IMR-90 (cell line): ENCODE data around the gene EML1.

Source experiments
- BHLHE40 ChIP-seq: fragments of 150-350 bp; IDR thresholded peaks from 2 replicates; pipeline ENCODE4 v1.6.1; 2016; ENCODE audit warnings: mild to moderate bottlenecking, low read depth, low read length
- MXI1 ChIP-seq: IDR thresholded peaks from 2 replicates; pipeline ENCODE4 v1.6.1; 2012; ENCODE audit warnings: low read depth, mild to moderate bottlenecking, low read length, moderate library complexity, borderline replicate concordance
- POLR2A ChIP-seq: IDR thresholded peaks from 2 replicates; pipeline ENCODE4 v1.6.1; 2012; ENCODE audit warnings: mild to moderate bottlenecking, low read depth, low read length
- RFX5 ChIP-seq: IDR thresholded peaks from 2 replicates; pipeline ENCODE4 v1.8.0; 2012; ENCODE audit warnings: low read depth, mild to moderate bottlenecking, low read length, moderate library complexity
- SMC3 ChIP-seq: fragments of 150-350 bp; IDR thresholded peaks from 2 replicates; pipeline ENCODE4 v1.6.1; 2016; ENCODE audit warnings: low read depth, mild to moderate bottlenecking, antibody characterized with exemption, low read length, moderate library complexity
- TF ChIP-seq, protein P1 (sequence below): conservative IDR thresholded peaks from 2 replicates; pipeline ENCODE4 v1.5.1; 2012; ENCODE audit warnings: mild to moderate bottlenecking, low read depth, low read length, improper control_type of control experiment

DNA sequence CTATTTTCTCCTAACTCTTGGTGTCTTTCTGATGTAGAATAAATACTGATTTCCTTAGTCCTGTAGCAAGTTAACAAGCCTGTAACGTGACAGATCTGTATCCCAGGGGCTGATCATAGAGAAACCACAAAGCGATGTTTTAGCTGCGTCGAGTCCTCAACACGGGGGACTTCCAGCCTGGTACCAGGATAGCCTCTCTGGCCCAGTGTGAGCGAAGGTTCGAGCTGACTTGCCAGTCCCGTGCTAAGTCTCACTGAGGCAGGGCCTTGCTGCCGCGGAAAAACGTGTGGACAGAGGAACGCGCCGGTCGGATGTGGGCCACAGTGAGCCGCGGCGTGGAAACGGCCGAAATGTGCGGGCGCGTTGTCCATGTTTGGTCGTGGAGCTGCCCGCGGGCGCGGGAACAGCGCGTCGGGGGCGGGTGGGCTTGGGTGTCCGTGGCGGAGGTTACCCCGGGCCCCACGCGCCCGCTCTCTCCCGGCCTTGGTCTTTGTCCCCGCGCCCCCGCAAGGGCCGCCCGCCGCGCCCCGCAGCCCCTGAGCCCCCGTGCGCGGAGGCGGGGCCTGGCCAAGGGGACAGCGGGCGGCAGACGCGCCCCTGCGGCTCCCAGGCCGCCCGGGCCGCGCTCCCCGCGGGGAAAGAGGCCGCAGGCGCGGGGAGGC is 531 bp upstream of the EML1 start:
- TF ChIP-seq, protein P1, sequence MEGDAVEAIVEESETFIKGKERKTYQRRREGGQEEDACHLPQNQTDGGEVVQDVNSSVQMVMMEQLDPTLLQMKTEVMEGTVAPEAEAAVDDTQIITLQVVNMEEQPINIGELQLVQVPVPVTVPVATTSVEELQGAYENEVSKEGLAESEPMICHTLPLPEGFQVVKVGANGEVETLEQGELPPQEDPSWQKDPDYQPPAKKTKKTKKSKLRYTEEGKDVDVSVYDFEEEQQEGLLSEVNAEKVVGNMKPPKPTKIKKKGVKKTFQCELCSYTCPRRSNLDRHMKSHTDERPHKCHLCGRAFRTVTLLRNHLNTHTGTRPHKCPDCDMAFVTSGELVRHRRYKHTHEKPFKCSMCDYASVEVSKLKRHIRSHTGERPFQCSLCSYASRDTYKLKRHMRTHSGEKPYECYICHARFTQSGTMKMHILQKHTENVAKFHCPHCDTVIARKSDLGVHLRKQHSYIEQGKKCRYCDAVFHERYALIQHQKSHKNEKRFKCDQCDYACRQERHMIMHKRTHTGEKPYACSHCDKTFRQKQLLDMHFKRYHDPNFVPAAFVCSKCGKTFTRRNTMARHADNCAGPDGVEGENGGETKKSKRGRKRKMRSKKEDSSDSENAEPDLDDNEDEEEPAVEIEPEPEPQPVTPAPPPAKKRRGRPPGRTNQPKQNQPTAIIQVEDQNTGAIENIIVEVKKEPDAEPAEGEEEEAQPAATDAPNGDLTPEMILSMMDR, result no peak
- TF ChIP-seq MXI1 (no peak), BHLHE40 (no peak), RFX5 (no peak), POLR2A (peak; percentile 52; the same call in 1 of the 2 replicates), SMC3 (no peak)
